HCT116 (cell line): Measurements from ENCODE around the gene RASAL2. TPM values are rescaled to one million over a fixed set of nuclear protein-coding genes. Genes with fewer than 3 reads are reported as not detected.

Experiments used
- ATAC-seq: fragments of 200-7000 bp; cut with Tn5 transposase; 2 replicates; pipeline ENCODE4 v1.9.1; 2020; ENCODE audit warnings: mild to moderate bottlenecking, moderate library complexity
- BruUV-seq: library from RNA; stranded (reverse); fragments of 400-500 nt; replicated peaks from 2 replicates; lab custom pipeline; 2021; lab: Mats Ljungman, UMichigan
- CTCF ChIA-PET: fragments of 300-600 bp; sonication (Branson Sonifier 250); formaldehyde crosslinking; loops from one replicate; lab custom pipeline; 2021; ENCODE audit warnings: antibody characterized with exemption; lab: Charles Lee
- POLR2A ChIA-PET: fragments of 300-600, 350-600 bp; sonication (Branson Sonifier 250); formaldehyde crosslinking; loops from one replicate; lab custom pipeline; 2021; ENCODE audit warnings: antibody characterized with exemption; lab: Charles Lee
- RAD21 ChIA-PET, 2 experiments: fragments of 300-600 bp; sonication (Branson Sonifier 250); formaldehyde crosslinking; loops; one replicate each; lab custom pipeline; 2023; ENCODE audit warnings: low total read pairs in 2 of 2; ENCODE audit not compliant: uncharacterized antibody in 2 of 2, unreplicated experiment in 2 of 2, low non-redundant PET in 1 of 2; lab: Charles Lee
- DNase-seq: peaks from one replicate; pipeline ENCODE4 v3.0.0-alpha.2; 2010; ENCODE audit warnings: low read depth, low spot score
- H2AFZ ChIP-seq: fragments of 200-600 bp; shearing (Covaris generic), sonication (generic); 2 replicates; pipeline ENCODE4 v1.6.1; 2017; ENCODE audit warnings: low read depth, mixed run types, mixed read lengths, antibody characterized with exemption, low read length; ENCODE audit not compliant: poor library complexity, severe bottlenecking
- H3K27ac ChIP-seq: 2 replicates; pipeline ENCODE4 v1.5.1; 2012; ENCODE audit warnings: low read depth, low read length
- H3K27me3 ChIP-seq: fragments of 200-600 bp; sonication (generic); 2 replicates; pipeline ENCODE4 v1.6.1; 2016; ENCODE audit warnings: mixed run types, low read length, mixed read lengths; ENCODE audit not compliant: insufficient read depth
- H3K36me3 ChIP-seq, 2 experiments: fragments of 200-500 bp in 1 of 2; fragments of 200-600 bp in 1 of 2; sonication (Bioruptor generic) in 1 of 2; sonication (generic) in 1 of 2; 2 replicates each; pipeline versions ENCODE4 v1.5.1 to v1.6.1; 2014 to 2016; ENCODE audit warnings: low read length in 2 of 2, inconsistent platforms in 1 of 2, mixed read lengths in 1 of 2, mixed run types in 1 of 2; ENCODE audit not compliant: insufficient read depth in 2 of 2, control insufficient read depth in 1 of 2
- H3K4me1 ChIP-seq, 2 experiments: fragments of 200-600 bp in 1 of 2; sonication (generic) in 1 of 2; 2 replicates each; pipeline versions ENCODE4 v1.5.1 to v1.6.1; 2012 to 2017; ENCODE audit warnings: low read length in 2 of 2, inconsistent platforms in 1 of 2, mild to moderate bottlenecking in 1 of 2, mixed read lengths in 1 of 2, mixed run types in 1 of 2, moderate library complexity in 1 of 2; ENCODE audit not compliant: insufficient read depth in 2 of 2, control insufficient read depth in 1 of 2
- H3K4me2 ChIP-seq: fragments of 200-600 bp; sonication (generic); 2 replicates; pipeline ENCODE4 v1.6.1; 2017; ENCODE audit warnings: mixed run types, low read length, mixed read lengths
- H3K4me3 ChIP-seq, 2 experiments: fragments of 200-600 bp in 1 of 2; sonication (generic) in 1 of 2; replicated peaks in 1 of 2; 2 replicates each; pipeline ENCODE4 v1.5.1; 2011 to 2016; ENCODE audit warnings: low read length in 2 of 2, control low read depth in 1 of 2, low read depth in 1 of 2, mild to moderate bottlenecking in 1 of 2, mixed read lengths in 1 of 2, mixed run types in 1 of 2
- H3K79me2 ChIP-seq: fragments of 200-600 bp; sonication (generic); 2 replicates; pipeline ENCODE4 v1.6.1; 2017; ENCODE audit warnings: mild to moderate bottlenecking, mixed run types, low read length, moderate library complexity, mixed read lengths; ENCODE audit not compliant: insufficient read depth
- H3K9ac ChIP-seq: fragments of 200-600 bp; sonication (generic); 2 replicates; pipeline ENCODE4 v1.6.1; 2016; ENCODE audit warnings: low read length, mixed read lengths
- H3K9me2 ChIP-seq: fragments of 200-600 bp; sonication (generic), shearing (Covaris generic); 2 replicates; pipeline ENCODE4 v1.6.1; 2017; ENCODE audit warnings: mixed run types, mild to moderate bottlenecking, moderate library complexity; ENCODE audit not compliant: insufficient read depth
- H3K9me3 ChIP-seq, 2 experiments: fragments of 200-500 bp in 1 of 2; fragments of 200-600 bp in 1 of 2; sonication (Bioruptor generic) in 1 of 2; sonication (generic) in 1 of 2; 2 replicates each; pipeline ENCODE4 v1.6.1; 2014 to 2017; ENCODE audit warnings: low read length in 2 of 2, mixed read lengths in 2 of 2, inconsistent platforms in 1 of 2, low read depth in 1 of 2, mild to moderate bottlenecking in 1 of 2, mixed run types in 1 of 2, moderate library complexity in 1 of 2; ENCODE audit not compliant: control insufficient read depth in 1 of 2, insufficient read depth in 1 of 2
- H4K20me1 ChIP-seq: fragments of 200-600 bp; sonication (generic), shearing (Covaris generic); 2 replicates; pipeline ENCODE4 v1.6.1; 2017; ENCODE audit warnings: mixed run types, mild to moderate bottlenecking, moderate library complexity; ENCODE audit not compliant: insufficient read depth
- CEBPB ChIP-seq: IDR thresholded peaks from 2 replicates; pipeline ENCODE4 v1.6.1; 2012; ENCODE audit warnings: low read depth
- EGR1 ChIP-seq: IDR thresholded peaks from 2 replicates; pipeline ENCODE4 v1.6.1; 2012; ENCODE audit warnings: low read depth
- EZH2 ChIP-seq: fragments of 200-600 bp; sonication (generic); IDR thresholded peaks from 2 replicates; pipeline ENCODE4 v1.6.1; 2017; ENCODE audit warnings: antibody characterized with exemption, mixed run types
- EZH2phosphoT487 ChIP-seq: fragments of 200-600 bp; IDR thresholded peaks from 2 replicates; pipeline ENCODE4 v1.6.1; 2018; ENCODE audit warnings: antibody characterized with exemption, borderline replicate concordance
- JUND ChIP-seq: IDR thresholded peaks from 2 replicates; pipeline ENCODE4 v1.6.1; 2012
- RAD21 ChIP-seq: IDR thresholded peaks from 2 replicates; pipeline ENCODE4 v1.6.1; 2012; ENCODE audit warnings: low read depth, mild to moderate bottlenecking
- SP1 ChIP-seq: IDR thresholded peaks from 2 replicates; pipeline ENCODE4 v1.6.1; 2012; ENCODE audit warnings: low read depth
- SRF ChIP-seq: IDR thresholded peaks from 2 replicates; pipeline ENCODE4 v1.6.1; 2012; ENCODE audit warnings: low read depth
- TCF7L2 ChIP-seq: IDR thresholded peaks from 2 replicates; pipeline ENCODE4 v1.7.0; 2011; ENCODE audit warnings: borderline replicate concordance, inconsistent platforms; ENCODE audit not compliant: insufficient read depth, insufficient read length; ENCODE audit errors: extremely low read depth
- YY1 ChIP-seq: IDR thresholded peaks from 2 replicates; pipeline ENCODE4 v1.6.1; 2011; ENCODE audit warnings: low read length, low read depth, moderate library complexity, mild to moderate bottlenecking; ENCODE audit not compliant: insufficient replicate concordance; ENCODE audit errors: extremely low read depth
- ZNF274 ChIP-seq: fragments of 200-500 bp; sonication (Bioruptor generic); IDR thresholded peaks from 2 replicates; pipeline ENCODE4 v1.6.1; 2014; ENCODE audit warnings: mild to moderate bottlenecking, low read depth, low read length, inconsistent platforms
- intact Hi-C: fragments of 100-400 bp; cut with micrococcal nuclease; formaldehyde crosslinking; loops from 2 replicates; pipeline ENCODE4 v1.10.0; 2022
- total RNA-seq: library from RNA; stranded (reverse); gene quantifications from one replicate; pipeline ENCODE4 v1.2.1, GENCODE V29; 2021; ENCODE audit not compliant: unreplicated experiment
- TF ChIP-seq, protein P1 (sequence below): IDR thresholded peaks from 2 replicates; pipeline ENCODE4 v1.6.1; 2012
- TF ChIP-seq, protein P2 (sequence below): IDR thresholded peaks from 2 replicates; pipeline ENCODE4 v1.6.1; 2012
- TF ChIP-seq, protein P3 (sequence below), 3 experiments: fragments of 200-600 bp in 1 of 3; sonication (generic) in 1 of 3; IDR thresholded peaks in 2 of 3; conservative IDR thresholded peaks in 1 of 3; 2 replicates each; pipeline ENCODE4 v1.5.1; 2012 to 2017; ENCODE audit warnings: low read depth in 2 of 3, low read length in 2 of 3, antibody characterized with exemption in 1 of 3, borderline replicate concordance in 1 of 3, control low read depth in 1 of 3, mild to moderate bottlenecking in 1 of 3, mixed read lengths in 1 of 3, mixed run types in 1 of 3, moderate library complexity in 1 of 3; ENCODE audit not compliant: insufficient read depth in 1 of 3

RASAL2 gene
- total RNA-seq, 1 experiment from 2014 or later = 11.7 TPM

DNA sequence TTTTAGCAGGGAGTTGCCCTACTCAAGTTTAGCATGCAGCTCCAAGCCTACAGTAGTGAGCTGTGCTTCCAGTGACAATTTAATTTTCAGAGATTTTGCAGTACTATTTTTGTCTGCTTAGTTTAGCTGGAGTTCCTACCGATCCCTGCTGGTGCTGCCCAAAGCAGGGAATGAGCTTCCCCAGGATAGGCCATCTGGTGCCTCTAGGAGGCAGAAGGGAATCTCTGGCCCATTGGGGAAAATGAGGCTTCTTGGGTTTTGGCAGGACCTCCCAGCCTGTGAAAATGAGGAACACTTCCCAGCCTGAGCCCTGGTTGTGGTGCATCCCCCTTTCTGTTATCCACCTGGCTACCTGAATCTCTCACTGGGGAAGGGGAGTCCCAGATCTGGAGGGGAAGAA is 149.2 kb downstream of the RASAL2 start:
- no peak overlapping the region for H3K4me2 ChIP-seq
- no peak overlapping the region for H3K27ac ChIP-seq
- H4K20me1 ChIP-seq = no peaks in the 10 kb centered on the region
- H2AFZ ChIP-seq = no peak overlapping the region
- H3K4me3 ChIP-seq = no peak overlapping the region
- intact Hi-C loops = no loop called here
- H3K9me3 ChIP-seq = no peaks in the 10 kb centered on the region; a peak in 1 of 4 replicates
- H3K27me3 ChIP-seq = no peaks in the 10 kb centered on the region
- ATAC-seq (no peak), DNase-seq (no peak)
- H3K9ac ChIP-seq = no peak overlapping the region
- H3K79me2 ChIP-seq = peaks cover 14% of the 10 kb centered on the region; the same call in 1 of the 2 replicates
- no TSS peak for BruUV-seq
- no peaks in the 10 kb centered on the region for H3K36me3 ChIP-seq
- peaks cover 23 to 49% of the 10 kb centered on the region in 2 experiments for H3K4me1 ChIP-seq
- POLR2A ChIA-PET = no interaction called here
- RAD21 ChIA-PET = no interaction called here
- TF ChIP-seq, protein P1, sequence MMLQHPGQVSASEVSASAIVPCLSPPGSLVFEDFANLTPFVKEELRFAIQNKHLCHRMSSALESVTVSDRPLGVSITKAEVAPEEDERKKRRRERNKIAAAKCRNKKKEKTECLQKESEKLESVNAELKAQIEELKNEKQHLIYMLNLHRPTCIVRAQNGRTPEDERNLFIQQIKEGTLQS = no peak
- TF ChIP-seq ZNF274 (no peak), TCF7L2 (no peak), CEBPB (no peak)
- TF ChIP-seq, protein P2, sequence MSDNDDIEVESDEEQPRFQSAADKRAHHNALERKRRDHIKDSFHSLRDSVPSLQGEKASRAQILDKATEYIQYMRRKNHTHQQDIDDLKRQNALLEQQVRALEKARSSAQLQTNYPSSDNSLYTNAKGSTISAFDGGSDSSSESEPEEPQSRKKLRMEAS = no peak
- TF ChIP-seq, protein P3, sequence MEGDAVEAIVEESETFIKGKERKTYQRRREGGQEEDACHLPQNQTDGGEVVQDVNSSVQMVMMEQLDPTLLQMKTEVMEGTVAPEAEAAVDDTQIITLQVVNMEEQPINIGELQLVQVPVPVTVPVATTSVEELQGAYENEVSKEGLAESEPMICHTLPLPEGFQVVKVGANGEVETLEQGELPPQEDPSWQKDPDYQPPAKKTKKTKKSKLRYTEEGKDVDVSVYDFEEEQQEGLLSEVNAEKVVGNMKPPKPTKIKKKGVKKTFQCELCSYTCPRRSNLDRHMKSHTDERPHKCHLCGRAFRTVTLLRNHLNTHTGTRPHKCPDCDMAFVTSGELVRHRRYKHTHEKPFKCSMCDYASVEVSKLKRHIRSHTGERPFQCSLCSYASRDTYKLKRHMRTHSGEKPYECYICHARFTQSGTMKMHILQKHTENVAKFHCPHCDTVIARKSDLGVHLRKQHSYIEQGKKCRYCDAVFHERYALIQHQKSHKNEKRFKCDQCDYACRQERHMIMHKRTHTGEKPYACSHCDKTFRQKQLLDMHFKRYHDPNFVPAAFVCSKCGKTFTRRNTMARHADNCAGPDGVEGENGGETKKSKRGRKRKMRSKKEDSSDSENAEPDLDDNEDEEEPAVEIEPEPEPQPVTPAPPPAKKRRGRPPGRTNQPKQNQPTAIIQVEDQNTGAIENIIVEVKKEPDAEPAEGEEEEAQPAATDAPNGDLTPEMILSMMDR (IDR thresholded peaks at IDR 0.05 in 2 of 3, conservative IDR thresholded peaks at IDR 0.05 in 1 of 3; ENCODE audit: borderline replicate concordance in 1 of 3, insufficient read depth in 1 of 3, low read depth in 2 of 3, low read length in 2 of 3) = no peak; a peak in 1 of 6 replicates
- no peaks in the 10 kb centered on the region for H3K9me2 ChIP-seq
- CTCF ChIA-PET = interaction anchor here (1.6 kb wide), 1 partner anchor 211 kb away, joined by 5 read pairs; no protein-coding TSS in a partner anchor

DNA sequence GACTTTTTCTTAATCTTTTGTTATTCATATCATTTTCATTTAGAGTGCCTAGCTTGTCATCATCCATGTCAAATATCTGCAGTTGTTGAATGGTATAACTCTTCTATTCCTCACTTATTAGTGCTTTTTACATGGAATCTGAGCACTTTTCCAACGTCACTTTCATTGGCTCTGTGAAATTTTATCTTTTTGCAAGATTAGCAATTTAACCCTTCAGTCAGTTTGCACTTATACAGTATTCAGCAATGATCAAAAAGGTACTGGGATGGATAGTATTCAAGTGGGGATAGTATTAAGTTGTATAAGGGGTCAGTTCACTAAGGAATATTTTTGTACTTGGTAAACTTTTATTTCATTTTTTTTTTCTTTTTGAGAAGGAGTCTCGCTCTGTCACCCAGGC is 150.0 kb downstream of the RASAL2 start:
- BruUV-seq = no TSS peak
- peaks cover 20 to 44% of the 10 kb centered on the region in 2 experiments for H3K4me1 ChIP-seq
- DNase-seq (no peak), ATAC-seq (no peak)
- no peak overlapping the region for H2AFZ ChIP-seq
- peaks cover 0 to 3% of the 10 kb centered on the region in 2 experiments; a peak in 1 of 4 replicates for H3K9me3 ChIP-seq
- no peaks in the 10 kb centered on the region for H3K9me2 ChIP-seq
- H3K36me3 ChIP-seq = no peaks in the 10 kb centered on the region
- H4K20me1 ChIP-seq = no peaks in the 10 kb centered on the region
- H3K79me2 ChIP-seq = peaks cover 14% of the 10 kb centered on the region; the same call in 1 of the 2 replicates
- ChIA-PET RAD21 (no interaction called here), POLR2A (no interaction called here), CTCF (no interaction called here)
- intact Hi-C loops = no loop called here
- no peak overlapping the region for H3K27ac ChIP-seq
- no peaks in the 10 kb centered on the region for H3K27me3 ChIP-seq
- H3K4me3 ChIP-seq = no peak overlapping the region
- H3K9ac ChIP-seq = no peak overlapping the region
- H3K4me2 ChIP-seq = no peak overlapping the region
- TF ChIP-seq TCF7L2 (no peak), EZH2phosphoT487 (no peak), JUND (no peak), EZH2 (no peak), SRF (no peak), RAD21 (no peak), YY1 (no peak), EGR1 (no peak), CEBPB (no peak), SP1 (no peak)
- TF ChIP-seq, protein P2 = no peak
- TF ChIP-seq, all 23 proteins: peak for 0
